Naive thymus-derived CD4-positive, alpha-beta T cell (primary cell): ENCODE results near the gene ANKRD27. TPM values are rescaled to one million over a fixed set of nuclear protein-coding genes. Genes with fewer than 3 reads are reported as not detected.

Source experiments
- ATAC-seq: fragments of 150-1000 bp; cut with Tn5 transposase; 2 replicates; pipeline ENCODE4 v1.10.0; 2021; ENCODE audit warnings: mild to moderate bottlenecking, moderate library complexity
- CTCF ChIA-PET: fragments of 350-600 bp; sonication (Branson Sonifier 250); formaldehyde crosslinking; loops from one replicate; lab custom pipeline; 2021; ENCODE audit warnings: antibody characterized with exemption; lab: Charles Lee
- POLR2A ChIA-PET: fragments of 350-600 bp; sonication (Branson Sonifier 250); formaldehyde crosslinking; loops from one replicate; lab custom pipeline; 2021; ENCODE audit warnings: antibody characterized with exemption, inconsistent platforms; lab: Charles Lee
- DNase-seq, 9 donors: peaks; one replicate each; pipeline versions ENCODE4 v3.0.0 to v3.0.0-alpha.2; 2020 to 2022; ENCODE audit warnings: mixed read lengths in 1 of 9
- H3K27ac ChIP-seq: one replicate; pipeline ENCODE4 v1.7.0; 2013; ENCODE audit warnings: mild to moderate bottlenecking, low read depth, low read length, moderate library complexity
- H3K27me3 ChIP-seq, 2 donors: one replicate each; pipeline ENCODE4 v1.7.0; 2013; ENCODE audit warnings: low read length in 2 of 2, mild to moderate bottlenecking in 2 of 2, moderate library complexity in 2 of 2; ENCODE audit not compliant: control insufficient read depth in 2 of 2, insufficient read depth in 2 of 2
- H3K36me3 ChIP-seq, 3 experiments: 1 replicate in 2 of 3; 2 replicates in 1 of 3; pipeline ENCODE4 v1.7.0; 2013; ENCODE audit warnings: low read length in 3 of 3, mild to moderate bottlenecking in 3 of 3, moderate library complexity in 1 of 3; ENCODE audit not compliant: insufficient read depth in 3 of 3, control insufficient read depth in 2 of 3
- H3K4me1 ChIP-seq, 2 donors: one replicate each; pipeline ENCODE4 v1.7.0; 2013; ENCODE audit warnings: low read length in 2 of 2, mild to moderate bottlenecking in 2 of 2, moderate library complexity in 1 of 2; ENCODE audit not compliant: control insufficient read depth in 2 of 2, insufficient read depth in 2 of 2
- H3K4me3 ChIP-seq: 2 replicates; pipeline ENCODE4 v1.7.0; 2013; ENCODE audit warnings: mild to moderate bottlenecking, low read length
- H3K9me3 ChIP-seq, 3 experiments: 1 replicate in 2 of 3; 2 replicates in 1 of 3; pipeline ENCODE4 v1.7.0; 2013; ENCODE audit warnings: low read length in 3 of 3; ENCODE audit not compliant: control insufficient read depth in 2 of 3
- H3K27ac Mint-ChIP-seq, 9 donors: one replicate each; pipeline ENCODE4 v1.8.0; 2020 to 2022; ENCODE audit warnings: mixed read lengths in 9 of 9, mild to moderate bottlenecking in 8 of 9, moderate library complexity in 5 of 9, inconsistent platforms in 2 of 9
- H3K27me3 Mint-ChIP-seq, 5 donors: one replicate each; pipeline ENCODE4 v1.8.0; 2021 to 2022; ENCODE audit warnings: mixed read lengths in 5 of 5, mild to moderate bottlenecking in 1 of 5
- H3K36me3 Mint-ChIP-seq, 5 donors: one replicate each; pipeline ENCODE4 v1.8.0; 2020 to 2022; ENCODE audit warnings: mixed read lengths in 5 of 5, mild to moderate bottlenecking in 3 of 5, inconsistent platforms in 1 of 5
- H3K4me1 Mint-ChIP-seq, 7 donors: one replicate each; pipeline ENCODE4 v1.8.0; 2020 to 2022; ENCODE audit warnings: mixed read lengths in 7 of 7, mild to moderate bottlenecking in 3 of 7, inconsistent platforms in 1 of 7
- H3K4me3 Mint-ChIP-seq, 10 donors: one replicate each; pipeline ENCODE4 v1.8.0; 2020 to 2022; ENCODE audit warnings: mild to moderate bottlenecking in 10 of 10, mixed read lengths in 10 of 10, moderate library complexity in 6 of 10, inconsistent platforms in 2 of 10
- H3K9me3 Mint-ChIP-seq, 11 donors: one replicate each; pipeline ENCODE4 v1.8.0; 2020 to 2022; ENCODE audit warnings: mixed read lengths in 11 of 11, mild to moderate bottlenecking in 4 of 11, inconsistent platforms in 1 of 11, moderate library complexity in 1 of 11
- intact Hi-C, 2 donors: fragments of 100-400 bp; cut with micrococcal nuclease; formaldehyde crosslinking; loops; one replicate each; pipeline ENCODE4 v1.15.1; 2023
- polyA plus RNA-seq, 2 donors: library from polyadenylated mRNA; unstranded; fragments of 300-500 nt; fragmentation: Illumina TruSeq; gene quantifications; one replicate each; pipeline ENCODE4 v1.2.3, GENCODE V29; 2021
- total RNA-seq, 6 experiments: library from RNA in 5 of 6; stranded (reverse) in 5 of 6; gene quantifications; 1 replicate in 5 of 6; 2 replicates in 1 of 6; pipeline ENCODE4 v1.2.3 and lab custom pipeline; 2021 to 2026

Gene ANKRD27
- total and polyA plus RNA-seq, 7 experiments from 2014 or later: 12.3 to 44.9 (median 31.9) TPM

GRCh38 chr19:32555786-32556185 is 119.2 kb downstream of the ANKRD27 start:
- H3K27ac Mint-ChIP-seq: no peak overlapping the region
- ATAC-seq (no peak), DNase-seq (no peak)
- ChIA-PET POLR2A (no interaction called here), CTCF (no interaction called here)
- Histone ChIP-seq H3K4me1 (no peaks in the 10 kb centered on the region), H3K36me3 (no peaks in the 10 kb centered on the region), H3K4me3 (no peak overlapping the region), H3K9me3 (no peaks in the 10 kb centered on the region), H3K27ac (no peak overlapping the region), H3K27me3 (no peaks in the 10 kb centered on the region)
- H3K4me1 Mint-ChIP-seq: no peaks in the 10 kb centered on the region
- intact Hi-C loops: no loop called here
- H3K4me3 Mint-ChIP-seq: no peak overlapping the region
- peaks cover 0 to 3% (median 0%) of the 10 kb centered on the region in 5 donors for H3K36me3 Mint-ChIP-seq
- H3K9me3 Mint-ChIP-seq: peaks cover 0 to 2% (median 0%) of the 10 kb centered on the region in 11 donors
- H3K27me3 Mint-ChIP-seq: peaks cover 0 to 8% (median 0%) of the 10 kb centered on the region in 5 donors

- H3K27me3 ChIP-seq: no peaks in the 10 kb centered on the region
- Mint-ChIP-seq H3K4me1 (no peaks in the 10 kb centered on the region), H3K27ac (no peak overlapping the region), H3K9me3 (no peaks in the 10 kb centered on the region), H3K4me3 (no peak overlapping the region), H3K36me3 (no peaks in the 10 kb centered on the region), H3K27me3 (peaks cover 0 to 4% (median 0%) of the 10 kb centered on the region in 5 donors)
- H3K27ac ChIP-seq: no peak overlapping the region
- intact Hi-C loops: no loop called here
- ATAC-seq: no peak
- no peak overlapping the region for H3K4me3 ChIP-seq
- ChIA-PET POLR2A (no interaction called here), CTCF (interaction anchor here (0.6 kb wide), 1 partner anchor 13 kb away, joined by 3 read pairs; no protein-coding TSS in a partner anchor)
- no peaks in the 10 kb centered on the region for H3K4me1 ChIP-seq
- no peak for DNase-seq
- no peaks in the 10 kb centered on the region for H3K36me3 ChIP-seq
- no peaks in the 10 kb centered on the region for H3K9me3 ChIP-seq
Observed at GRCh38 chr19:32550666-32551065, 124.3 kb downstream of the ANKRD27 start.

Other genes starting within 250 kb of the ANKRD27 start
- 10 to 100 TPM; 19.5 to 98.0 (median 51.2) TPM for gene PDCD5, start 94.0 kb downstream of the ANKRD27 start, total RNA-seq
- gene PDCD5, start 94.0 kb downstream of the ANKRD27 start, polyA plus RNA-seq: 100 to 1,000 TPM in 1 of 2 donors, 10 to 100 TPM in 1; 82.1 to 101 TPM
- gene RGS9BP, start 668 bp upstream of the ANKRD27 start, total RNA-seq: under 1 TPM; 0.13 to 0.30 (median 0.24) TPM
- gene RGS9BP, start 668 bp upstream of the ANKRD27 start, polyA plus RNA-seq: not detected
- gene NUDT19, start 16.6 kb upstream of the ANKRD27 start, total RNA-seq: 10 to 100 TPM in 2 of 5 experiments, 1 to 10 TPM in 3; 8.4 to 17.0 (median 9.0) TPM
- gene NUDT19, start 16.6 kb upstream of the ANKRD27 start, polyA plus RNA-seq: 1 to 10 TPM; 2.4 to 2.9 TPM
- gene TDRD12, start 44.6 kb upstream of the ANKRD27 start, total RNA-seq: 1 to 10 TPM in 2 of 5 experiments, under 1 TPM in 3; 0.17 to 3.6 (median 0.92) TPM
- gene TDRD12, start 44.6 kb upstream of the ANKRD27 start, polyA plus RNA-seq: under 1 TPM in 1 of 2 donors, not detected in 1; 0.43 TPM
- gene SLC7A9, start 194.6 kb upstream of the ANKRD27 start, total RNA-seq: 1 to 10 TPM in 2 of 5 experiments, under 1 TPM in 3; 0.24 to 1.1 (median 0.56) TPM
- not detected for gene SLC7A9, start 194.6 kb upstream of the ANKRD27 start, polyA plus RNA-seq